ENCODE data around the gene GREB1.

Gene GREB1

GRCh38 chr2:11598228-11598731, 64.4 kb downstream of the GREB1 start:
- no peak for DNase-seq (ENCODE audit: low read depth, low spot score)

GRCh38 chr2:11602563-11603204, 68.8 kb downstream of the GREB1 start:
- DNase-seq (ENCODE audit: low read depth, low spot score), result no peak

- DNase-seq (ENCODE audit: low read depth, low spot score), result no peak
These were observed 76.9 kb downstream of the GREB1 start for GRCh38 chr2:11610624-11611242.

- DNase-seq (ENCODE audit: low read depth, low spot score), result no peak
These were observed 77.4 kb downstream of the GREB1 start for GRCh38 chr2:11611251-11611650.

- DNase-seq (ENCODE audit: low read depth, low spot score), result no peak
These were observed 78.8 kb downstream of the GREB1 start for GRCh38 chr2:11612553-11613215.

- no peak for DNase-seq (ENCODE audit: low read depth, low spot score)
These were observed 79.5 kb downstream of the GREB1 start for GRCh38 chr2:11613297-11613696.

- DNase-seq (ENCODE audit: low read depth, low spot score), result no peak
These were observed 81.4 kb downstream of the GREB1 start for GRCh38 chr2:11615209-11615608.

- DNase-seq (ENCODE audit: low read depth, low spot score), result no peak
These were observed 82.3 kb downstream of the GREB1 start for GRCh38 chr2:11616097-11616687.

GRCh38 chr2:11616851-11617415, 83.1 kb downstream of the GREB1 start:
- DNase-seq (ENCODE audit: low read depth, low spot score), result no peak

- no peak for DNase-seq (ENCODE audit: low read depth, low spot score)
These were observed 83.7 kb downstream of the GREB1 start for GRCh38 chr2:11617527-11617926.

- no peak for DNase-seq (ENCODE audit: low read depth, low spot score)
These were observed 84.3 kb downstream of the GREB1 start for GRCh38 chr2:11617984-11618707.

- DNase-seq (ENCODE audit: low read depth, low spot score), result no peak
These were observed 84.8 kb downstream of the GREB1 start for GRCh38 chr2:11618708-11619062.

GRCh38 chr2:11621410-11621809, 87.6 kb downstream of the GREB1 start:
- no peak for DNase-seq (ENCODE audit: low read depth, low spot score)

GRCh38 chr2:11622611-11623010, 88.8 kb downstream of the GREB1 start:
- no peak for DNase-seq (ENCODE audit: low read depth, low spot score)

GRCh38 chr2:11624893-11625292, 91.0 kb downstream of the GREB1 start:
- no peak for DNase-seq (ENCODE audit: low read depth, low spot score)

- DNase-seq (ENCODE audit: low read depth, low spot score), result no peak
These were observed 91.8 kb downstream of the GREB1 start for GRCh38 chr2:11625671-11626070.

- no peak for DNase-seq (ENCODE audit: low read depth, low spot score)
These were observed 94.8 kb downstream of the GREB1 start for GRCh38 chr2:11628675-11629074.

GRCh38 chr2:11629215-11629614, 95.4 kb downstream of the GREB1 start:
- no peak for DNase-seq (ENCODE audit: low read depth, low spot score)

GRCh38 chr2:11629851-11630250, 96.0 kb downstream of the GREB1 start:
- DNase-seq (ENCODE audit: low read depth, low spot score), result no peak

GRCh38 chr2:11630855-11631254, 97.0 kb downstream of the GREB1 start:
- no peak for DNase-seq (ENCODE audit: low read depth, low spot score)

GRCh38 chr2:11631462-11631861, 97.6 kb downstream of the GREB1 start:
- no peak for DNase-seq (ENCODE audit: low read depth, low spot score)

Measured in activated naive CD8-positive, alpha-beta T cell treated with anti-CD3 and anti-CD28 coated beads, Interleukin-2, amount 50 U/mL, for 16 hours (primary cell).